Spinal cord (tissue), 10 donors: Measurements from ENCODE around the gene IFNLR1. TPM values are rescaled to one million over a fixed set of nuclear protein-coding genes. Genes with fewer than 3 reads are reported as not detected.
A peak's percentile ranks its signal among the peaks of the same experiment; 100 is the strongest.

Experiments used
- DNase-seq, 6 donors: peaks; one replicate each; pipeline versions ENCODE4 v3.0.0 to v3.0.0-alpha.2; 2013 to 2015; ENCODE audit warnings: low spot score in 6 of 6, low read depth in 4 of 6
- H3K27ac ChIP-seq: one replicate; pipeline ENCODE4 v1.5.1; 2013; ENCODE audit warnings: low read depth, low read length, control low read depth
- H3K27me3 ChIP-seq: one replicate; pipeline ENCODE4 v1.6.1; 2013; ENCODE audit warnings: low read length; ENCODE audit not compliant: control insufficient read depth, insufficient read depth
- H3K36me3 ChIP-seq: one replicate; pipeline ENCODE4 v1.6.1; 2013; ENCODE audit warnings: low read length; ENCODE audit not compliant: control insufficient read depth, insufficient read depth
- H3K4me1 ChIP-seq: one replicate; pipeline ENCODE4 v1.6.1; 2013; ENCODE audit warnings: low read length; ENCODE audit not compliant: control insufficient read depth, insufficient read depth
- H3K4me3 ChIP-seq: one replicate; pipeline ENCODE4 v1.5.1; 2013; ENCODE audit warnings: low read depth, low read length, control low read depth
- H3K9me3 ChIP-seq: one replicate; pipeline ENCODE4 v1.6.1; 2013; ENCODE audit warnings: low read length; ENCODE audit not compliant: control insufficient read depth, insufficient read depth
- WGBS: methylation state at CpG from one replicate; pipeline ENCODE4 v1.1.5; 2013; ENCODE audit warnings: missing lambda C conversion rate; ENCODE audit not compliant: insufficient coverage; 5-methylcytosine and 5-hydroxymethylcytosine counted together
- polyA plus RNA-seq, 2 donors: library from polyadenylated mRNA; unstranded; fragments of 120-200 nt; gene quantifications; one replicate each; pipeline ENCODE4 v1.2.1, GENCODE V29; 2013; ENCODE audit not compliant: insufficient read length in 2 of 2
- total RNA-seq, 2 donors: library from RNA; depleted of rRNA in 1 of 2; stranded (reverse); fragments of 120-200 nt in 1 of 2; fragments of >200 nt in 1 of 2; gene quantifications; one replicate each; pipeline versions ENCODE4 v1.2.3 to v1.2.4, GENCODE V29; 2013 to 2014
- donor health status: healthy.

IFNLR1 gene
- total and polyA plus RNA-seq, 4 donors: 0.59 to 1.6 (median 0.73) TPM

GRCh38 chr1:24169286-24169685 lies 17.8 kb downstream of the IFNLR1 start:
- 96% methylated on average over 12 of the region's 12 CpGs for WGBS
- DNase-seq: no peak
- Histone ChIP-seq H3K9me3 (no peaks in the 10 kb centered on the region), H3K27ac (no peak overlapping the region), H3K36me3 (no peaks in the 10 kb centered on the region), H3K27me3 (no peaks in the 10 kb centered on the region), H3K4me1 (no peaks in the 10 kb centered on the region), H3K4me3 (no peak overlapping the region)

GRCh38 chr1:24168245-24168644 lies 18.8 kb downstream of the IFNLR1 start:
- 88% methylated on average over 5 of the region's 7 CpGs for whole genome bisulfite sequencing
- DNase-seq: no peak
- Histone ChIP-seq H3K36me3 (no peaks in the 10 kb centered on the region), H3K4me1 (no peaks in the 10 kb centered on the region), H3K9me3 (no peaks in the 10 kb centered on the region), H3K4me3 (no peak overlapping the region), H3K27ac (no peak overlapping the region), H3K27me3 (no peaks in the 10 kb centered on the region)

- Histone ChIP-seq H3K4me3 (no peak overlapping the region), H3K4me1 (no peaks in the 10 kb centered on the region), H3K36me3 (no peaks in the 10 kb centered on the region), H3K27ac (no peak overlapping the region), H3K9me3 (no peaks in the 10 kb centered on the region), H3K27me3 (no peaks in the 10 kb centered on the region)
- WGBS: 94% methylated on average over 3 of the region's 4 CpGs
- no peak for DNase-seq
Measured at GRCh38 chr1:24167008-24167407, 20.1 kb downstream of the IFNLR1 start.

GRCh38 chr1:24165500-24165899 lies 21.6 kb downstream of the IFNLR1 start:
- H3K9me3 ChIP-seq: no peaks in the 10 kb centered on the region
- H3K4me3 ChIP-seq: no peak overlapping the region
- no peak for DNase-seq
- no peaks in the 10 kb centered on the region for H3K4me1 ChIP-seq
- H3K36me3 ChIP-seq: no peaks in the 10 kb centered on the region
- WGBS: 86% methylated on average over 1 of the region's 2 CpGs
- H3K27ac ChIP-seq: no peak overlapping the region
- no peaks in the 10 kb centered on the region for H3K27me3 ChIP-seq

- no peaks in the 10 kb centered on the region for H3K27me3 ChIP-seq
Measured at GRCh38 chr1:24164004-24164403, 23.1 kb downstream of the IFNLR1 start.

GRCh38 chr1:24162201-24162600 lies 24.9 kb downstream of the IFNLR1 start:
- Histone ChIP-seq H3K27me3 (no peaks in the 10 kb centered on the region), H3K4me1 (no peaks in the 10 kb centered on the region), H3K36me3 (peaks cover 4% of the 10 kb centered on the region), H3K9me3 (no peaks in the 10 kb centered on the region), H3K27ac (no peak overlapping the region), H3K4me3 (no peak overlapping the region)
- WGBS: 86% methylated on average over 3 of the region's 5 CpGs
- DNase-seq: no peak

More at GRCh38 chr1:24164004-24164403, 23.1 kb downstream of the IFNLR1 start:
- Histone ChIP-seq H3K36me3 (no peaks in the 10 kb centered on the region), H3K27ac (no peak overlapping the region), H3K9me3 (no peaks in the 10 kb centered on the region), H3K4me3 (no peak overlapping the region), H3K4me1 (no peaks in the 10 kb centered on the region)
- 96% methylated on average over 2 of the region's 3 CpGs for WGBS
- DNase-seq: no peak

- 83% methylated on average over 1 of the region's 4 CpGs for WGBS
- H3K36me3 ChIP-seq: peaks cover 4% of the 10 kb centered on the region
- no peak overlapping the region for H3K27ac ChIP-seq
- H3K4me3 ChIP-seq: no peak overlapping the region
- H3K9me3 ChIP-seq: no peaks in the 10 kb centered on the region
- no peak for DNase-seq
- no peaks in the 10 kb centered on the region for H3K27me3 ChIP-seq
- no peaks in the 10 kb centered on the region for H3K4me1 ChIP-seq
Measured at GRCh38 chr1:24161270-24161669, 25.8 kb downstream of the IFNLR1 start.

- no peak for DNase-seq
- 84% methylated on average over 3 of the region's 5 CpGs for whole genome bisulfite sequencing
- Histone ChIP-seq H3K27me3 (no peaks in the 10 kb centered on the region), H3K9me3 (no peaks in the 10 kb centered on the region), H3K36me3 (peaks cover 4% of the 10 kb centered on the region), H3K27ac (no peak overlapping the region), H3K4me3 (no peak overlapping the region), H3K4me1 (no peaks in the 10 kb centered on the region)
Measured at GRCh38 chr1:24159366-24159765, 27.7 kb downstream of the IFNLR1 start.

GRCh38 chr1:24157918-24158481 lies 29.1 kb downstream of the IFNLR1 start:
- no peaks in the 10 kb centered on the region for H3K4me1 ChIP-seq
- peaks cover 4% of the 10 kb centered on the region for H3K36me3 ChIP-seq
- H3K27ac ChIP-seq: no peak overlapping the region
- no peaks in the 10 kb centered on the region for H3K9me3 ChIP-seq
- H3K4me3 ChIP-seq: no peak overlapping the region
- WGBS: 87% methylated on average over 6 of the region's 6 CpGs
- peak in 1 of 6 donors; percentile 31 for DNase-seq
- no peaks in the 10 kb centered on the region for H3K27me3 ChIP-seq

- 98% methylated on average over 16 of the region's 18 CpGs for WGBS
- H3K4me3 ChIP-seq: no peak overlapping the region
Measured at GRCh38 chr1:24156542-24157260, 30.4 kb downstream of the IFNLR1 start.

More at GRCh38 chr1:24156542-24157260, 30.4 kb downstream of the IFNLR1 start:
- peaks cover 4% of the 10 kb centered on the region for H3K36me3 ChIP-seq
- no peaks in the 10 kb centered on the region for H3K9me3 ChIP-seq
- H3K4me1 ChIP-seq: no peaks in the 10 kb centered on the region
- no peak overlapping the region for H3K27ac ChIP-seq
- DNase-seq: no peak
- peaks cover 1% of the 10 kb centered on the region for H3K27me3 ChIP-seq
